ENCODE measurements around the gene CD63.

The CD63 gene

GRCh38 chr12:55704824-55705718 lies 23.7 kb downstream of the CD63 start:
- peak in 1 of 2 donors; percentile 12 for DNase-seq (ENCODE audit: low read depth in 2 of 2)
- TF ChIP-seq, protein P1, sequence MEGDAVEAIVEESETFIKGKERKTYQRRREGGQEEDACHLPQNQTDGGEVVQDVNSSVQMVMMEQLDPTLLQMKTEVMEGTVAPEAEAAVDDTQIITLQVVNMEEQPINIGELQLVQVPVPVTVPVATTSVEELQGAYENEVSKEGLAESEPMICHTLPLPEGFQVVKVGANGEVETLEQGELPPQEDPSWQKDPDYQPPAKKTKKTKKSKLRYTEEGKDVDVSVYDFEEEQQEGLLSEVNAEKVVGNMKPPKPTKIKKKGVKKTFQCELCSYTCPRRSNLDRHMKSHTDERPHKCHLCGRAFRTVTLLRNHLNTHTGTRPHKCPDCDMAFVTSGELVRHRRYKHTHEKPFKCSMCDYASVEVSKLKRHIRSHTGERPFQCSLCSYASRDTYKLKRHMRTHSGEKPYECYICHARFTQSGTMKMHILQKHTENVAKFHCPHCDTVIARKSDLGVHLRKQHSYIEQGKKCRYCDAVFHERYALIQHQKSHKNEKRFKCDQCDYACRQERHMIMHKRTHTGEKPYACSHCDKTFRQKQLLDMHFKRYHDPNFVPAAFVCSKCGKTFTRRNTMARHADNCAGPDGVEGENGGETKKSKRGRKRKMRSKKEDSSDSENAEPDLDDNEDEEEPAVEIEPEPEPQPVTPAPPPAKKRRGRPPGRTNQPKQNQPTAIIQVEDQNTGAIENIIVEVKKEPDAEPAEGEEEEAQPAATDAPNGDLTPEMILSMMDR (IDR thresholded peaks at IDR 0.05; ENCODE audit: low read depth, low read length): no peak
- H3K4me3 ChIP-seq (replicated peaks in 1 of 2; ENCODE audit: low read depth in 2 of 2, low read length in 2 of 2): no peak overlapping the region

- H3K4me3 ChIP-seq (replicated peaks in 1 of 2; ENCODE audit: low read depth in 2 of 2, low read length in 2 of 2): no peak overlapping the region
- TF ChIP-seq, protein P1 (IDR thresholded peaks at IDR 0.05; ENCODE audit: low read depth, low read length): no peak
- peak; percentile 41 to 52 for DNase-seq (ENCODE audit: low read depth in 2 of 2)
Observed at GRCh38 chr12:55703901-55704761, 24.7 kb downstream of the CD63 start.

DNA sequence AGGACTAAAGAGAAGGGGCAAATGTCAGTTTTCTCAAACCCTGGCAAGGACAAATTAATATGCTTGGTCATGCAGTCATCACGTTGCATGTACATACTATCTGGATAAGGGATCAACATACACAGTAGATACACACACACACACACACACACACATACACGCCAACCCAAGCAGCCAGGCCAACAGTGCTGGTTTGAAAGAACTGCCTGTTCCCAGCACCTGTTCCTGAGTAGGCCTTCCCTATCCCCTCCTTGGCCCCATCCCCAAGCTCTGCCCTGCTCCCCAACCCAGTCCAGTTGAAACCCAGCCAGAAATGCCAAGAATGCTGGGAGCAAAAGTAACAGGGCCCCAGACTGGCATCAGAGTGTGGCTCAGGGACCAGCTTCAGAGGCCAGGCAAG lies 25.5 kb downstream of the CD63 start:
- H3K4me3 ChIP-seq (replicated peaks in 1 of 2; ENCODE audit: low read depth in 2 of 2, low read length in 2 of 2): no peak overlapping the region
- DNase-seq (ENCODE audit: low read depth in 2 of 2): no peak
- TF ChIP-seq, protein P1 (IDR thresholded peaks at IDR 0.05; ENCODE audit: low read depth, low read length): no peak

DNA sequence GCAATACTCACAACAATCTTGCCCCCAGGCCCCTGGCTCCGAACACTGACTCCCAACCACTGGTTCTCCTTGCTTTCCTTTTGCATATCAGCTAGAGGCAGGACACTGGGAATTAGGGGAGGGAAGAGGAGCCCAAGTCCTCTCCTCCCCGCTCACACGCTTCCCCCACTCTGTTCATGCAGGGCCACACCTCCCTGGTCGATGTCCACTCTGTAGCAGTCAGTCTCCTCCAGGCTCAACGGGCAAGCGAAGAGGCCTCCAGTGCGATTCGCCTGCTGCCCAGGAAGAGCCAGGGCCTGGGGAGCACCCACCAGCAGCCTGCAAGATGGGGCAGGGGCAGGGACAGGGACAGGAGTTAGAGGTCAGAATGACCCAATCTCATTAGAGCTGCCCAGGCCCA lies 25.9 kb downstream of the CD63 start:
- no peak overlapping the region for H3K4me3 ChIP-seq (replicated peaks in 1 of 2; ENCODE audit: low read depth in 2 of 2, low read length in 2 of 2)
- no peak for DNase-seq (ENCODE audit: low read depth in 2 of 2)
- TF ChIP-seq, protein P1 (IDR thresholded peaks at IDR 0.05; ENCODE audit: low read depth, low read length): no peak

- H3K4me3 ChIP-seq (replicated peaks in 1 of 2; ENCODE audit: low read depth in 2 of 2, low read length in 2 of 2): no peak overlapping the region
- DNase-seq (ENCODE audit: low read depth in 2 of 2): no peak
- TF ChIP-seq, protein P1 (IDR thresholded peaks at IDR 0.05; ENCODE audit: low read depth, low read length): no peak
Observed at GRCh38 chr12:55700255-55701018, 28.4 kb downstream of the CD63 start.

GRCh38 chr12:55699471-55700055 lies 29.2 kb downstream of the CD63 start:
- H3K4me3 ChIP-seq (replicated peaks in 1 of 2; ENCODE audit: low read depth in 2 of 2, low read length in 2 of 2): no peak overlapping the region
- TF ChIP-seq, protein P1 (IDR thresholded peaks at IDR 0.05; ENCODE audit: low read depth, low read length): no peak
- DNase-seq (ENCODE audit: low read depth in 2 of 2): no peak
